ENCODE results near the gene ACE.

ACE gene

GRCh38 chr17:63481488-63481870 lies 4.6 kb downstream of the ACE start:
- Histone ChIP-seq H3K36me3 (ENCODE audit: insufficient read depth, low read length) (no peaks in the 10 kb centered on the region), H3K4me1 (ENCODE audit: insufficient read depth, low read length) (peaks cover 8% of the 10 kb centered on the region), H3K4me3 (ENCODE audit: low read length) (no peak overlapping the region), H2AFZ (ENCODE audit: low read depth, low read length) (no peak overlapping the region), H3K9me3 (ENCODE audit: low read length) (no peaks in the 10 kb centered on the region), H3K27me3 (ENCODE audit: insufficient read depth, low read length) (peaks cover 49% of the 10 kb centered on the region)

- H3K4me1 ChIP-seq (ENCODE audit: insufficient read depth, low read length), result peaks cover 6% of the 10 kb centered on the region
- H3K4me3 ChIP-seq (ENCODE audit: low read length), result no peak overlapping the region
- peaks cover 52% of the 10 kb centered on the region for H3K27me3 ChIP-seq (ENCODE audit: insufficient read depth, low read length)
- no peaks in the 10 kb centered on the region for H3K9me3 ChIP-seq (ENCODE audit: low read length)
- H3K36me3 ChIP-seq (ENCODE audit: insufficient read depth, low read length), result no peaks in the 10 kb centered on the region
- H2AFZ ChIP-seq (ENCODE audit: low read depth, low read length), result no peak overlapping the region
Measured at GRCh38 chr17:63482509-63482908, 5.6 kb downstream of the ACE start.

- Histone ChIP-seq H3K36me3 (ENCODE audit: insufficient read depth, low read length) (no peaks in the 10 kb centered on the region), H3K9me3 (ENCODE audit: low read length) (no peaks in the 10 kb centered on the region), H3K27me3 (ENCODE audit: insufficient read depth, low read length) (peaks cover 47% of the 10 kb centered on the region), H3K4me1 (ENCODE audit: insufficient read depth, low read length) (peaks cover under 1% of the 10 kb centered on the region), H3K4me3 (ENCODE audit: low read length) (no peak overlapping the region), H2AFZ (ENCODE audit: low read depth, low read length) (no peak overlapping the region)
Measured at GRCh38 chr17:63483038-63483437, 6.2 kb downstream of the ACE start.

- no peak overlapping the region for H2AFZ ChIP-seq (ENCODE audit: low read depth, low read length)
- no peaks in the 10 kb centered on the region for H3K9me3 ChIP-seq (ENCODE audit: low read length)
- H3K4me3 ChIP-seq (ENCODE audit: low read length), result no peak overlapping the region
- H3K36me3 ChIP-seq (ENCODE audit: insufficient read depth, low read length), result no peaks in the 10 kb centered on the region
- peaks cover 41% of the 10 kb centered on the region for H3K27me3 ChIP-seq (ENCODE audit: insufficient read depth, low read length)
- no peaks in the 10 kb centered on the region for H3K4me1 ChIP-seq (ENCODE audit: insufficient read depth, low read length)
Measured at GRCh38 chr17:63483655-63484575, 7.1 kb downstream of the ACE start.

GRCh38 chr17:63486317-63487013 lies 9.6 kb downstream of the ACE start:
- no peaks in the 10 kb centered on the region for H3K4me1 ChIP-seq (ENCODE audit: insufficient read depth, low read length)
- peaks cover 44% of the 10 kb centered on the region for H3K27me3 ChIP-seq (ENCODE audit: insufficient read depth, low read length)
- H2AFZ ChIP-seq (ENCODE audit: low read depth, low read length), result no peak overlapping the region
- no peak overlapping the region for H3K4me3 ChIP-seq (ENCODE audit: low read length)
- no peaks in the 10 kb centered on the region for H3K9me3 ChIP-seq (ENCODE audit: low read length)
- no peaks in the 10 kb centered on the region for H3K36me3 ChIP-seq (ENCODE audit: insufficient read depth, low read length)

GRCh38 chr17:63487014-63487339 lies 10.1 kb downstream of the ACE start:
- Histone ChIP-seq H3K4me1 (ENCODE audit: insufficient read depth, low read length) (no peaks in the 10 kb centered on the region), H3K9me3 (ENCODE audit: low read length) (no peaks in the 10 kb centered on the region)

GRCh38 chr17:63488851-63489250 lies 12.0 kb downstream of the ACE start:
- Histone ChIP-seq H3K9me3 (ENCODE audit: low read length) (no peaks in the 10 kb centered on the region), H3K27me3 (ENCODE audit: insufficient read depth, low read length) (peaks cover 47% of the 10 kb centered on the region), H3K4me1 (ENCODE audit: insufficient read depth, low read length) (no peaks in the 10 kb centered on the region), H3K4me3 (ENCODE audit: low read length) (no peak overlapping the region), H2AFZ (ENCODE audit: low read depth, low read length) (no peak overlapping the region), H3K36me3 (ENCODE audit: insufficient read depth, low read length) (no peaks in the 10 kb centered on the region)

More at GRCh38 chr17:63487014-63487339, 10.1 kb downstream of the ACE start:
- H2AFZ ChIP-seq (ENCODE audit: low read depth, low read length), result no peak overlapping the region
- peaks cover 47% of the 10 kb centered on the region for H3K27me3 ChIP-seq (ENCODE audit: insufficient read depth, low read length)
- H3K36me3 ChIP-seq (ENCODE audit: insufficient read depth, low read length), result no peaks in the 10 kb centered on the region
- H3K4me3 ChIP-seq (ENCODE audit: low read length), result no peak overlapping the region

- no peaks in the 10 kb centered on the region for H3K4me1 ChIP-seq (ENCODE audit: insufficient read depth, low read length)
- H3K36me3 ChIP-seq (ENCODE audit: insufficient read depth, low read length), result no peaks in the 10 kb centered on the region
- no peak overlapping the region for H2AFZ ChIP-seq (ENCODE audit: low read depth, low read length)
- H3K4me3 ChIP-seq (ENCODE audit: low read length), result no peak overlapping the region
- peaks cover 49% of the 10 kb centered on the region for H3K27me3 ChIP-seq (ENCODE audit: insufficient read depth, low read length)
- H3K9me3 ChIP-seq (ENCODE audit: low read length), result no peaks in the 10 kb centered on the region
Measured at GRCh38 chr17:63489291-63489690, 12.4 kb downstream of the ACE start.

GRCh38 chr17:63490329-63490728 lies 13.5 kb downstream of the ACE start:
- no peaks in the 10 kb centered on the region for H3K9me3 ChIP-seq (ENCODE audit: low read length)
- H2AFZ ChIP-seq (ENCODE audit: low read depth, low read length), result no peak overlapping the region

GRCh38 chr17:63490858-63491400 lies 14.1 kb downstream of the ACE start:
- no peaks in the 10 kb centered on the region for H3K4me1 ChIP-seq (ENCODE audit: insufficient read depth, low read length)
- no peak overlapping the region for H2AFZ ChIP-seq (ENCODE audit: low read depth, low read length)
- H3K36me3 ChIP-seq (ENCODE audit: insufficient read depth, low read length), result no peaks in the 10 kb centered on the region
- H3K9me3 ChIP-seq (ENCODE audit: low read length), result no peaks in the 10 kb centered on the region
- no peak overlapping the region for H3K4me3 ChIP-seq (ENCODE audit: low read length)
- H3K27me3 ChIP-seq (ENCODE audit: insufficient read depth, low read length), result peaks cover 50% of the 10 kb centered on the region

More at GRCh38 chr17:63490329-63490728, 13.5 kb downstream of the ACE start:
- no peaks in the 10 kb centered on the region for H3K4me1 ChIP-seq (ENCODE audit: insufficient read depth, low read length)
- no peaks in the 10 kb centered on the region for H3K36me3 ChIP-seq (ENCODE audit: insufficient read depth, low read length)
- no peak overlapping the region for H3K4me3 ChIP-seq (ENCODE audit: low read length)
- H3K27me3 ChIP-seq (ENCODE audit: insufficient read depth, low read length), result peaks cover 50% of the 10 kb centered on the region

- H3K36me3 ChIP-seq (ENCODE audit: insufficient read depth, low read length), result no peaks in the 10 kb centered on the region
- no peaks in the 10 kb centered on the region for H3K4me1 ChIP-seq (ENCODE audit: insufficient read depth, low read length)
- H3K27me3 ChIP-seq (ENCODE audit: insufficient read depth, low read length), result peaks cover 50% of the 10 kb centered on the region
- no peak overlapping the region for H3K4me3 ChIP-seq (ENCODE audit: low read length)
- H2AFZ ChIP-seq (ENCODE audit: low read depth, low read length), result no peak overlapping the region
- H3K9me3 ChIP-seq (ENCODE audit: low read length), result no peaks in the 10 kb centered on the region
Measured at GRCh38 chr17:63491413-63491812, 14.6 kb downstream of the ACE start.

GRCh38 chr17:63491977-63492618 lies 15.2 kb downstream of the ACE start:
- Histone ChIP-seq H3K27me3 (ENCODE audit: insufficient read depth, low read length) (peaks cover 50% of the 10 kb centered on the region), H3K36me3 (ENCODE audit: insufficient read depth, low read length) (no peaks in the 10 kb centered on the region), H3K4me1 (ENCODE audit: insufficient read depth, low read length) (no peaks in the 10 kb centered on the region), H2AFZ (ENCODE audit: low read depth, low read length) (no peak overlapping the region), H3K4me3 (ENCODE audit: low read length) (no peak overlapping the region), H3K9me3 (ENCODE audit: low read length) (no peaks in the 10 kb centered on the region)

- Histone ChIP-seq H3K9me3 (ENCODE audit: low read length) (no peaks in the 10 kb centered on the region), H3K4me1 (ENCODE audit: insufficient read depth, low read length) (peaks cover 6% of the 10 kb centered on the region), H3K4me3 (ENCODE audit: low read length) (no peak overlapping the region), H3K36me3 (ENCODE audit: insufficient read depth, low read length) (no peaks in the 10 kb centered on the region), H3K27me3 (ENCODE audit: insufficient read depth, low read length) (peaks cover 46% of the 10 kb centered on the region), H2AFZ (ENCODE audit: low read depth, low read length) (no peak overlapping the region)
Measured at GRCh38 chr17:63492940-63493339, 16.1 kb downstream of the ACE start.
